ENCODE data around the gene GALNT11. TPM values are rescaled to one million over a fixed set of nuclear protein-coding genes. Genes with fewer than 3 reads are reported as not detected.

GALNT11 gene
- total and polyA plus RNA-seq, 8 donors = 13.6 to 331 (median 26.6) TPM

- TF ChIP-seq POLR2A (IDR thresholded peaks at IDR 0.05) (no peak), POLR2AphosphoS5 (IDR thresholded peaks at IDR 0.05) (no peak), EP300 (IDR thresholded peaks at IDR 0.05) (no peak), CTCF (IDR thresholded peaks at IDR 0.05) (no peak)
- intact Hi-C loops (cut with DNase I; ENCODE audit: low total_unique reads) = no loop called here
- DNase-seq = no peak
- no peak overlapping the region for H3K27ac ChIP-seq
- peaks cover 46 to 97% (median 93%) of the 10 kb centered on the region in 4 donors for H3K36me3 ChIP-seq
- no peaks in the 10 kb centered on the region for H3K27me3 ChIP-seq
- H3K9me3 ChIP-seq = no peaks in the 10 kb centered on the region
- H3K4me3 ChIP-seq = no peak overlapping the region
- H3K4me1 ChIP-seq = no peaks in the 10 kb centered on the region
These were observed 135.7 kb downstream of the GALNT11 start for GRCh38 chr7:152161171-152161570.

DNA sequence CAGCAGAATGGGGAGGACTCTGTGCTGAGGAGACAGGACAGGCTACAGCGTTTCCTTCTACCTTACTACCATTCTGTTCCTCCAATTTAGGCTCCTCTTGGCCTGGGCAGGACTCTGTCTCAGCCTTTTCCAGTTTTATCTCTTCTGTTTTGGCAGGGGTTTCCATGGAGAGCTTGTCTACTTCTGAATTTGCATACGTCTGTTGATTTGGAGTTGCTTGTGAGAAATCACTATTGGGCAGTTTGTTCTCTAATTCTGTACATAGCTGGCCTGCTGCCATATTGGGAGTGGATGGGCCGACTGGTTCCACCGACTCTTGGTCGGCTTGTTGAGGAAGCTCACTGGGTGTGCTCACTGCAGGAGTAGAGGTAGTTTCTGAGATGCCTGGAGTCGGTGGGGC lies 136.8 kb downstream of the GALNT11 start:
- H3K4me1 ChIP-seq = no peaks in the 10 kb centered on the region
- WGBS, 5 donors = 67 to 83% (median 76%) methylated on average over 6 of the region's 6 CpGs
- H3K9me3 ChIP-seq = no peaks in the 10 kb centered on the region
- peaks cover 44 to 97% (median 93%) of the 10 kb centered on the region in 4 donors for H3K36me3 ChIP-seq
- H3K27me3 ChIP-seq = no peaks in the 10 kb centered on the region
- TF ChIP-seq EP300 (IDR thresholded peaks at IDR 0.05) (no peak), CTCF (IDR thresholded peaks at IDR 0.05) (no peak), POLR2AphosphoS5 (IDR thresholded peaks at IDR 0.05) (no peak), POLR2A (IDR thresholded peaks at IDR 0.05) (no peak)
- DNase-seq = no peak
- H3K27ac ChIP-seq = no peak overlapping the region
- intact Hi-C loops (cut with DNase I; ENCODE audit: low total_unique reads) = no loop called here
- no peak overlapping the region for H3K4me3 ChIP-seq

Small RNAs within 50 kb of the gene (small RNA-seq; reads per million reads assigned to genes)
- gene RF00017 = 0 reads per million in 4 donors

Other genes with a start within 250 kb of the GALNT11 start
- 100 to 1,000 TPM in 1 of 5 donors, 10 to 100 TPM in 4; 56.7 to 302 (median 70.3) TPM for gene PRKAG2, start 148.6 kb upstream of the GALNT11 start, total RNA-seq
- gene PRKAG2, start 148.6 kb upstream of the GALNT11 start, polyA plus RNA-seq = 10 to 100 TPM; 19.9 to 27.9 (median 26.3) TPM
- not detected for gene GALNTL5, start 69.2 kb upstream of the GALNT11 start, total RNA-seq
- gene GALNTL5, start 69.2 kb upstream of the GALNT11 start, polyA plus RNA-seq = not detected